GM23248 (cell line): ENCODE results near the gene CACFD1.

Experiments
- EZH2 ChIP-seq: fragments of 200-600 bp; sonication (generic); IDR thresholded peaks from 2 replicates; pipeline ENCODE4 v1.6.1; 2018; ENCODE audit warnings: antibody characterized with exemption, mild to moderate bottlenecking; ENCODE audit not compliant: insufficient read depth, poor library complexity, severe bottlenecking
- EZH2phosphoT487 ChIP-seq: fragments of 200-600 bp; sonication (generic); IDR thresholded peaks from 2 replicates; pipeline ENCODE4 v1.6.1; 2018; ENCODE audit warnings: antibody characterized with exemption, moderate library complexity, mild to moderate bottlenecking, low read depth; ENCODE audit not compliant: insufficient read depth

- TF ChIP-seq EZH2 (no peak), EZH2phosphoT487 (no peak)
Measured at GRCh38 chr9:133448487-133448972, 11.2 kb upstream of the CACFD1 start.
